ENCODE data around the gene TRAP1.

The TRAP1 gene

DNA sequence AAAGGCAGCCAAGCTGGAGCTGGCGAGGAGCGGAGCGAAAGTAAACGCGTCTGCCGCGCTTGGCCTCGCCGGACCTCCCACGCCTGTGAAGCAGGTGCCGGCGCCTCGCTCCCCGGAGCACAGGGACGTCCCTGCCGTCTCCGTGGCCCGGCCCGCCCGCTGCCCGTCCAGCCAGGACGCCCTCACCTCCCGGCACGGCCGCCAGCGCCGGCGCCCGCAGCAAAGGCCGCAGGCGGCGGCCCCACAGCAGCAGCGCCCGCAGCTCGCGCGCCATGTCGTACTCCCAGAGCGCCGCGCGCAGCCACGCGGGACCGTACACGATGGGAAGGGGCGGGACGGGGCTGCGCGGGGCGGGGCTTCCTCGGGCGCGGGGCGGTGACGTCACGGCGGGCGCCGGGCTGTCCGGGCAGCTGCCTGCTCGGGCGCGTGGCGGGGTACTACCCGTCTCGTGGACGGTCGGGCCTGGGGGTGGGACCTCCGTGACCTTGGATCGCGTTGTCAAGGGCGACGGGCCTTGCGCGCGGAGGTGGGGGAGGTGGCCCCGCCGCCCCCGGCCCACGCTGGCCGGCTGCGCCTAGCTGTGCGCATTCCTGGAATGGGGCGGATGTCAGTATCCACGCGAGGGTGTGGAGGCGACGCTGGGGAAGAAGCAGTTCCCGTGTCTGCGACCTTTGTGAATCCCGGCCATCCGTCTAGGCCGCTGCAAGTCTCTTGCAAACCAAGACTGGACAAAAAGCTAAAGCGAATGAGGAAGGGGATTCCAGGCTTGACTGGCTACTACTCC, at the start of gene TRAP1:
Gene TRAP1, minus strand, starts transcription at position 290 of the 784 bp plus-strand sequence. Its CDS starts 16 bp downstream, at position 274.
- peaks cover 52% of the 10 kb centered on the region for H3K4me1 Mint-ChIP-seq (ENCODE audit: low read depth)
- no peaks in the 10 kb centered on the region for H3K9me3 Mint-ChIP-seq
- no peaks in the 10 kb centered on the region for H3K27me3 Mint-ChIP-seq
- H3K36me3 Mint-ChIP-seq (ENCODE audit: low read depth), result peaks cover 31% of the 10 kb centered on the region
- peak within 1 kb of the TSS; percentile 89 for H3K4me3 Mint-ChIP-seq
- intact Hi-C loops (cut with micrococcal nuclease), result loop anchor here (1.0 kb wide), 1 partner anchor 27 kb away; no protein-coding TSS in a partner anchor
- H3K27ac Mint-ChIP-seq, result peak within 1 kb of the TSS; percentile 88

DNA sequence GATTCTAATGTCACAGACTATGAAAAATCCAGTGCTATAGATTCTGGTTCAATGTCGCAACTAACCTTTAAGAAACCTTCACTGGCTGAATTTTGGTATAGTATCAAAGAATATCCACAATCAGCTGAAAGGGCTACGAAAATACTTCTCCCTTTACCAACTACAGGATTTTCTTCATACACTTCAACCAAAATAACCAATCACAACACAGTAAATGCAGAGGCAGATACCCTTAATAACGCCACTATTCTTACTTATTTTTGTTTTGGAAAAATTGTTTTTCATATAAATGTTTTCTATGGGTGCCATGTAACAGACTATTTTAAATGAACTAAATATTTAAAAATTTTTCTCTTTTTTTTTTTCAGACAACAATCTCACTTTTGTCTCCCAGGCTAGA, 48.9 kb upstream of the TRAP1 start:
- Mint-ChIP-seq H3K4me1 (ENCODE audit: low read depth) (peaks cover 8% of the 10 kb centered on the region), H3K36me3 (ENCODE audit: low read depth) (peaks cover 95% of the 10 kb centered on the region), H3K27ac (no peak overlapping the region), H3K4me3 (no peak overlapping the region), H3K9me3 (no peaks in the 10 kb centered on the region), H3K27me3 (no peaks in the 10 kb centered on the region)
- intact Hi-C loops (cut with micrococcal nuclease), result no loop called here

- intact Hi-C loops (cut with micrococcal nuclease), result no loop called here
- Mint-ChIP-seq H3K27ac (no peak overlapping the region), H3K4me3 (no peak overlapping the region), H3K9me3 (no peaks in the 10 kb centered on the region), H3K4me1 (ENCODE audit: low read depth) (peaks cover 8% of the 10 kb centered on the region), H3K27me3 (no peaks in the 10 kb centered on the region), H3K36me3 (ENCODE audit: low read depth) (peaks cover 95% of the 10 kb centered on the region)
Measured at GRCh38 chr16:3764409-3764808, 47.1 kb upstream of the TRAP1 start.

- H3K4me3 Mint-ChIP-seq, result no peak overlapping the region
- H3K4me1 Mint-ChIP-seq (ENCODE audit: low read depth), result peaks cover 1% of the 10 kb centered on the region
- H3K27me3 Mint-ChIP-seq, result no peaks in the 10 kb centered on the region
- intact Hi-C loops (cut with micrococcal nuclease), result no loop called here
- H3K9me3 Mint-ChIP-seq, result no peaks in the 10 kb centered on the region
- H3K27ac Mint-ChIP-seq, result no peak overlapping the region
- peaks cover 96% of the 10 kb centered on the region for H3K36me3 Mint-ChIP-seq (ENCODE audit: low read depth)
Measured at GRCh38 chr16:3762107-3762750, 44.9 kb upstream of the TRAP1 start.

- H3K4me3 Mint-ChIP-seq, result no peak overlapping the region
- H3K9me3 Mint-ChIP-seq, result no peaks in the 10 kb centered on the region
- peaks cover 96% of the 10 kb centered on the region for H3K36me3 Mint-ChIP-seq (ENCODE audit: low read depth)
- H3K27me3 Mint-ChIP-seq, result no peaks in the 10 kb centered on the region
- H3K27ac Mint-ChIP-seq, result no peak overlapping the region
- intact Hi-C loops (cut with micrococcal nuclease), result no loop called here
- no peaks in the 10 kb centered on the region for H3K4me1 Mint-ChIP-seq (ENCODE audit: low read depth)
Measured at GRCh38 chr16:3761375-3762106, 44.2 kb upstream of the TRAP1 start.

DNA sequence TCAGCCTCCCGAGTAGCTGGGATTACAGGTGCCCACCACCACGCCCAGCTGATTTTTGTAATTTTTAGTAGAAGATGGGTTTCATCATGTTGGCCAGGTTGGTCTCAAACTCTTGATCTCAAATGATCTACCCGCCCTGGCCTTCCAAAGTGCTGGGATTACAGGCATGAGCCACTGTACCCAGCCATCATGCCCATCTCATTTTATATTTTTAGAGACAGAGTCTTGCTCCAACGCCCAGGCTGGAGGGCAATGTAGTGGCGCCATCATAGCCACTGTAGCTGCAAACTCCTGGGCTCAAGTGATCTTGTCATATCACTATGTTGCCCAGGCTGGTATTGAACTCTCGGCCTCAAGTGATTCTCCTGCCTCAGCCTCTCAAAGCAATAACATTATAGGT, 43.2 kb upstream of the TRAP1 start:
- H3K4me1 Mint-ChIP-seq (ENCODE audit: low read depth), result no peaks in the 10 kb centered on the region
- H3K27ac Mint-ChIP-seq, result no peak overlapping the region
- intact Hi-C loops (cut with micrococcal nuclease), result no loop called here
- H3K4me3 Mint-ChIP-seq, result no peak overlapping the region
- peaks cover 96% of the 10 kb centered on the region for H3K36me3 Mint-ChIP-seq (ENCODE audit: low read depth)
- no peaks in the 10 kb centered on the region for H3K27me3 Mint-ChIP-seq
- H3K9me3 Mint-ChIP-seq, result no peaks in the 10 kb centered on the region

DNA sequence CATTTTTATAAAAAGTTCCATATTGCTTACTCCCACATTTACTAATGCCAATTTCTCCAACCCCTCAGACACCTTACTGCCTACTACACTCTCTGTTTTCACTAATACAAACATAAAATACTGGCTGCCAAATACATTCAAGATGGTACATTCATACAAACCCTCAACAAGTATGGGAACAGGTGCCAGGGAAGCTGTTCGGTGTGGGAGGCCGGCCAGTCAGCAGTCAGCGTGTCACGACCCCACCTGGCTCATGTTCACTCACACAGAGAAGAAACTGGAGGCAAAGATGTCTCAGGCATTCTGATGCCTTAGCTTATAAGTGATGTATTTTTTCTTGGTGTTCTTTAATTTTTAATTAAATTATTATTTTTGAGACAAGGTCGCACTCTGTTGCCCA, 42.4 kb upstream of the TRAP1 start:
- H3K27ac Mint-ChIP-seq, result no peak overlapping the region
- no peaks in the 10 kb centered on the region for H3K9me3 Mint-ChIP-seq
- H3K4me1 Mint-ChIP-seq (ENCODE audit: low read depth), result no peaks in the 10 kb centered on the region
- intact Hi-C loops (cut with micrococcal nuclease), result no loop called here
- no peak overlapping the region for H3K4me3 Mint-ChIP-seq
- peaks cover 95% of the 10 kb centered on the region for H3K36me3 Mint-ChIP-seq (ENCODE audit: low read depth)
- H3K27me3 Mint-ChIP-seq, result no peaks in the 10 kb centered on the region

DNA sequence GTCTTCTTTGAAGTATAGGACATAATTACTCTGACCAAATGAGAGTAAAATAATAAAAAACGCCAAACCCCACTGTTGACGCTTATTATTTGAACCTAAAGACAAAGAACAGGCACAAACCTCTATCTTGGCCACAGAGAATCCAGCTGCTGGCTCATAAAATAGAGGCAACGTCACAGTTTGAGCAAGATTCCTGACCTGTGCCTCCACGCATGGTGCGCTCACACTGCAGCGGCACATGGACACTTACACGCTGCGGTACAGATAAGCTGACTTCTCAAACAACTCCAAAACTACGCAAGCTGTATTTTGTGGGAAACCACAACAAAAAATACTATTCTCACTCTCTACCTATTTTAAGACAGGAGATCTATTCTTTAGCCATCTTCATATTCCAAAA, 38.8 kb upstream of the TRAP1 start:
- intact Hi-C loops (cut with micrococcal nuclease), result no loop called here
- Mint-ChIP-seq H3K9me3 (no peaks in the 10 kb centered on the region), H3K27me3 (no peaks in the 10 kb centered on the region), H3K36me3 (ENCODE audit: low read depth) (peaks cover 90% of the 10 kb centered on the region), H3K4me3 (no peak overlapping the region), H3K27ac (no peak overlapping the region), H3K4me1 (ENCODE audit: low read depth) (peaks cover 5% of the 10 kb centered on the region)

- Mint-ChIP-seq H3K9me3 (no peaks in the 10 kb centered on the region), H3K4me3 (no peak overlapping the region), H3K27me3 (no peaks in the 10 kb centered on the region), H3K36me3 (ENCODE audit: low read depth) (peaks cover 90% of the 10 kb centered on the region), H3K27ac (no peak overlapping the region), H3K4me1 (ENCODE audit: low read depth) (peaks cover 5% of the 10 kb centered on the region)
- intact Hi-C loops (cut with micrococcal nuclease), result no loop called here
Measured at GRCh38 chr16:3755249-3755648, 37.9 kb upstream of the TRAP1 start.

- Mint-ChIP-seq H3K27ac (no peak overlapping the region), H3K4me1 (ENCODE audit: low read depth) (peaks cover 5% of the 10 kb centered on the region), H3K4me3 (no peak overlapping the region), H3K36me3 (ENCODE audit: low read depth) (peaks cover 90% of the 10 kb centered on the region), H3K27me3 (no peaks in the 10 kb centered on the region), H3K9me3 (no peaks in the 10 kb centered on the region)
- intact Hi-C loops (cut with micrococcal nuclease), result no loop called here
Measured at GRCh38 chr16:3754772-3755171, 37.4 kb upstream of the TRAP1 start.

DNA sequence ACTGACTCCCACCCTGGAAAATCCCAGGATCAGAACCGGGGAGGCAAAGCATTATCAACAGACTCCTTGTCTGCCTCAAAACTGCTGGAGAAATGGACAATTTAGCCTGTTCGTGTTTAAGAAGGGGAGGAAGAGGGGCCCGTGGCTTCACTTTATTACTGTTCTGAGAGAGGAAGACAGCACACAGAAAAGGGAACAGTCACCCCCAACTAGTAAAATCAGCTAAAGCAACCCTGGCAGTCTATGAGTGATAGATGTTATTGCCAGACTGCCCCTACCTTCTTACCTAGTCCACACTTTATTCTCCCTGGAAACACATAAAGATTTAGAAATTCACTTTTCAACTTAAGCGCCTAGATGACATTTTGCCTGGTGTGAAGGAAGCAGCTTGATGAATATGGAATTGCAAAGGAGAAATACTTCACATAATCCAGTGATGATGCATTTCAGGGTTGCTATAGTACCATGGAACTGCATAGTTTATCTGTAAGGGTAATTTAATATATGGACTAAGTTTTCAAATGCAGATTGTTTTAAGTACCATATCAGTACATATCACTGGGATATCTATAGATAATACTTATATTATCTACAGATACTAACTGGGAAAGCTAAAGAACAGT, 36.9 kb upstream of the TRAP1 start:
- Mint-ChIP-seq H3K4me1 (ENCODE audit: low read depth) (peaks cover 5% of the 10 kb centered on the region), H3K27me3 (no peaks in the 10 kb centered on the region), H3K27ac (no peak overlapping the region), H3K4me3 (no peak overlapping the region), H3K9me3 (no peaks in the 10 kb centered on the region), H3K36me3 (ENCODE audit: low read depth) (peaks cover 90% of the 10 kb centered on the region)
- intact Hi-C loops (cut with micrococcal nuclease), result no loop called here

- Mint-ChIP-seq H3K27ac (no peak overlapping the region), H3K4me1 (ENCODE audit: low read depth) (peaks cover 5% of the 10 kb centered on the region), H3K4me3 (no peak overlapping the region), H3K36me3 (ENCODE audit: low read depth) (peaks cover 89% of the 10 kb centered on the region), H3K27me3 (no peaks in the 10 kb centered on the region), H3K9me3 (no peaks in the 10 kb centered on the region)
- intact Hi-C loops (cut with micrococcal nuclease), result no loop called here
Measured at GRCh38 chr16:3752984-3753383, 35.7 kb upstream of the TRAP1 start.

GRCh38 chr16:3751878-3752277, 34.6 kb upstream of the TRAP1 start:
- Mint-ChIP-seq H3K36me3 (ENCODE audit: low read depth) (peaks cover 89% of the 10 kb centered on the region), H3K27me3 (no peaks in the 10 kb centered on the region), H3K4me1 (ENCODE audit: low read depth) (peaks cover 5% of the 10 kb centered on the region), H3K9me3 (no peaks in the 10 kb centered on the region), H3K4me3 (no peak overlapping the region), H3K27ac (peak overlapping the region; percentile 18)
- intact Hi-C loops (cut with micrococcal nuclease), result no loop called here

DNA sequence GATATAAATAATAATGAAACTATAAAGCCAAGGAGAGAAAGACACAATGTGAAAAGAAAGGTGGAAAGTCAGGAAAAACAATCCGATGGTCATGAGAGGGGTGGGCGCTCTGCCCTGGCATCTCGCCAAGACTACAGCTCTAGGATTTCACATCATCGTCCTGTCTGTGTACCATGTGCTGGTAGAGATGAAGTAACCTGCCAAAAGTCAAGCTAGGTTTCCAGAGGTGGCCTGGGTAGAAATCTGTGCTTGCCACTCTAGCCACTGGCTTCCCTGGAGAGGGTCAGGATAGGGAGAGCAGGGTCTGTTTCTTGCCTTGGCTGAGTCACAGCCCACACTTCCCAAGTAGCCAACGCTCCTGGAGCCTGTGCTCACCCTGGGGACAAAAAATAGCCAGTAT, 31.0 kb upstream of the TRAP1 start:
- no peak overlapping the region for H3K27ac Mint-ChIP-seq
- H3K36me3 Mint-ChIP-seq (ENCODE audit: low read depth), result peaks cover 97% of the 10 kb centered on the region

More for the DNA sequence above, 31.0 kb upstream of the TRAP1 start:
- no peaks in the 10 kb centered on the region for H3K27me3 Mint-ChIP-seq
- no peaks in the 10 kb centered on the region for H3K9me3 Mint-ChIP-seq
- no peaks in the 10 kb centered on the region for H3K4me1 Mint-ChIP-seq (ENCODE audit: low read depth)
- intact Hi-C loops (cut with micrococcal nuclease), result no loop called here
- H3K4me3 Mint-ChIP-seq, result no peak overlapping the region
